HEK293 (cell line): ENCODE results near the gene RNF222.
A peak's percentile ranks its signal among the peaks of the same experiment; 100 is the strongest.

Experiments
- CTCF ChIA-PET: fragments of 350-600 bp; formaldehyde crosslinking; extraction: SDS; loops from one replicate; lab custom pipeline; 2021; ENCODE audit warnings: antibody characterized with exemption; lab: Yijun Ruan, JAX
- POLR2A ChIA-PET: fragments of 300-600 bp; formaldehyde crosslinking; extraction: SDS; loops from one replicate; lab custom pipeline; 2020; ENCODE audit warnings: antibody characterized with exemption, inconsistent platforms; lab: Yijun Ruan, JAX
- H3K27ac ChIP-seq: fragments of 200-500 bp; sonication (Bioruptor generic); 2 replicates; pipeline ENCODE4 v1.5.1; 2014; ENCODE audit warnings: low read depth, low read length, control low read depth, inconsistent platforms; ENCODE audit errors: extremely low read depth
- H3K36me3 ChIP-seq, 2 experiments: fragments of 200-500 bp in 1 of 2; sonication (Bioruptor generic) in 1 of 2; 1 replicate in 1 of 2; 2 replicates in 1 of 2; pipeline ENCODE4 v1.5.1; 2014 to 2017; ENCODE audit warnings: inconsistent platforms in 2 of 2, low read length in 2 of 2; ENCODE audit not compliant: control insufficient read depth in 2 of 2, insufficient read depth in 1 of 2
- H3K4me1 ChIP-seq: fragments of 200-500 bp; sonication (Bioruptor generic); 2 replicates; pipeline ENCODE4 v1.5.1; 2014; ENCODE audit warnings: mild to moderate bottlenecking, low read length, inconsistent platforms; ENCODE audit not compliant: control insufficient read depth, insufficient read depth
- H3K4me3 ChIP-seq: 2 replicates; pipeline ENCODE4 v1.5.1; 2011; ENCODE audit warnings: low read depth, mild to moderate bottlenecking, control low read depth, low read length, moderate library complexity
- H3K9me3 ChIP-seq: fragments of 200-500 bp; sonication (Bioruptor generic); 2 replicates; pipeline ENCODE4 v1.5.1; 2014; ENCODE audit warnings: low read depth, low read length, inconsistent platforms; ENCODE audit not compliant: control insufficient read depth, insufficient read depth
- AEBP2 ChIP-seq: fragments of 450-650 bp; formaldehyde crosslinking; IDR thresholded peaks from 2 replicates; pipeline ENCODE4 v1.5.1; 2016; ENCODE audit warnings: missing biosample characterization, missing genetic modification characterization, borderline replicate concordance
- PRDM4 ChIP-seq: fragments of 450-650 bp; formaldehyde crosslinking; IDR thresholded peaks from 2 replicates; pipeline ENCODE4 v1.5.1; 2017; ENCODE audit warnings: missing biosample characterization, missing genetic modification characterization
- SP3 ChIP-seq: fragments of 450-650 bp; formaldehyde crosslinking; IDR thresholded peaks from 2 replicates; pipeline ENCODE4 v1.5.1; 2016; ENCODE audit warnings: missing biosample characterization, missing genetic modification characterization
- WT1 ChIP-seq: fragments of 450-650 bp; formaldehyde crosslinking; IDR thresholded peaks from 2 replicates; pipeline ENCODE4 v1.5.1; 2016; ENCODE audit warnings: missing biosample characterization, missing genetic modification characterization
- ZBTB49 ChIP-seq: fragments of 450-650 bp; formaldehyde crosslinking; IDR thresholded peaks from 2 replicates; pipeline ENCODE4 v1.5.1; 2016; ENCODE audit warnings: missing biosample characterization, missing genetic modification characterization, low read depth
- ZBTB7A ChIP-seq: fragments of 450-650 bp; formaldehyde crosslinking; IDR thresholded peaks from 2 replicates; pipeline ENCODE4 v1.5.1; 2016; ENCODE audit warnings: low read depth, missing biosample characterization, missing genetic modification characterization
- ZNF19 ChIP-seq: fragments of 450-650 bp; formaldehyde crosslinking; IDR thresholded peaks from 2 replicates; pipeline ENCODE4; 2016; ENCODE audit warnings: missing biosample characterization, missing genetic modification characterization, low read depth
- ZNF391 ChIP-seq: fragments of 450-650 bp; formaldehyde crosslinking; IDR thresholded peaks from 2 replicates; pipeline ENCODE4 v1.5.1; 2016; ENCODE audit warnings: low read depth, missing biosample characterization, missing genetic modification characterization, borderline replicate concordance
- ZNF600 ChIP-seq: fragments of 450-650 bp; formaldehyde crosslinking; IDR thresholded peaks from 2 replicates; pipeline ENCODE4 v1.5.1; 2016; ENCODE audit warnings: missing biosample characterization, missing genetic modification characterization
- ZNF658 ChIP-seq: fragments of 450-650 bp; formaldehyde crosslinking; IDR thresholded peaks from 2 replicates; pipeline ENCODE4; 2016; ENCODE audit warnings: missing biosample characterization, missing genetic modification characterization
- ZNF664 ChIP-seq: fragments of 450-650 bp; formaldehyde crosslinking; IDR thresholded peaks from 2 replicates; pipeline ENCODE4 v1.5.1; 2016; ENCODE audit warnings: missing biosample characterization, missing genetic modification characterization
- ZNF677 ChIP-seq: fragments of 450-650 bp; IDR thresholded peaks from 2 replicates; pipeline ENCODE4 v1.5.0; 2018; ENCODE audit warnings: missing biosample characterization, mild to moderate bottlenecking, missing genetic modification characterization, moderate library complexity
- ZSCAN30 ChIP-seq: fragments of 450-650 bp; IDR thresholded peaks from 2 replicates; pipeline ENCODE4 v1.5.1; 2018; ENCODE audit warnings: missing biosample characterization, mild to moderate bottlenecking, missing genetic modification characterization, moderate library complexity
- TF ChIP-seq, protein P1 (sequence below): fragments of 450-650 bp; formaldehyde crosslinking; IDR thresholded peaks from 2 replicates; pipeline ENCODE4 v1.5.1; 2016; ENCODE audit warnings: missing biosample characterization, missing genetic modification characterization
- TF ChIP-seq, protein P2 (sequence below): IDR thresholded peaks from 2 replicates; pipeline ENCODE4 v1.6.1; 2011; ENCODE audit warnings: mild to moderate bottlenecking, low read depth, low read length, borderline replicate concordance

The RNF222 gene

DNA sequence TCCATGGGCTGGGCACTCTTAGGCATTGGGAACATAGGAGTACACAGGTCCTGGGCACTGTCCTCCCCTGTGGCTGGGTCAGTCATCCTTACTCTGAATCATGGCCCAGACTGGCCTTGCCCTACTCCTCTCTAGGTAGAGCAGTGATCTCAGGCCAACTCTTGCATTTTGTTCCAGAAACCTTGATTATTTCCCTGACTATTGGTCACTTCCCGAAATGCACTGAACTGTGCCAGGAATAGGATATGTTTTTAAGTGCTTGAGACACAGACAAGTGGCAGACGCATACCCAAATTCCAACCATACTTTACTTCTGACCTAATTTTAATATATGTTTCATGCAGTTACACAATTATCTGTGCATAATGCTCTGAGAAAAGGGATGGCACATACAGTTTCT lies 31.4 kb downstream of the RNF222 start:
- no peak overlapping the region for H3K4me3 ChIP-seq
- ChIA-PET CTCF (no interaction called here), POLR2A (interaction anchor here (1.2 kb wide), 1 partner anchor 10 kb away, joined by 4 read pairs; the partner anchor contains the start of gene KRABD2)
- no peak overlapping the region for H3K27ac ChIP-seq
- no peaks in the 10 kb centered on the region for H3K9me3 ChIP-seq
- TF ChIP-seq ZNF664 (tag by site-specific recombination) (no peak), PRDM4 (tag by site-specific recombination) (no peak), ZNF19 (tag by site-specific recombination) (no peak), ZSCAN30 (no peak), SP3 (tag by site-specific recombination) (no peak), ZNF677 (tag by site-specific recombination) (no peak), WT1 (tag by site-specific recombination) (no peak), AEBP2 (no peak), ZNF658 (tag by site-specific recombination) (no peak), ZBTB49 (tag by site-specific recombination) (no peak), ZNF391 (tag by site-specific recombination) (no peak), ZBTB7A (tag by site-specific recombination) (no peak)
- TF ChIP-seq, protein P1, sequence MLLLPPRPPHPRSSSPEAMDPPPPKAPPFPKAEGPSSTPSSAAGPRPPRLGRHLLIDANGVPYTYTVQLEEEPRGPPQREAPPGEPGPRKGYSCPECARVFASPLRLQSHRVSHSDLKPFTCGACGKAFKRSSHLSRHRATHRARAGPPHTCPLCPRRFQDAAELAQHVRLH (tag by site-specific recombination): no peak
- no peaks in the 10 kb centered on the region for H3K4me1 ChIP-seq
- H3K36me3 ChIP-seq: peaks cover 23 to 35% of the 10 kb centered on the region in 2 experiments

- Histone ChIP-seq H3K4me3 (no peak overlapping the region), H3K9me3 (no peaks in the 10 kb centered on the region), H3K27ac (no peak overlapping the region), H3K36me3 (peaks cover 15 to 30% of the 10 kb centered on the region in 2 experiments), H3K4me1 (peaks cover 9% of the 10 kb centered on the region)
- ChIA-PET POLR2A (interaction anchor here (1.2 kb wide), 1 partner anchor 11 kb away, joined by 4 read pairs; the partner anchor contains the start of gene KRABD2), CTCF (interaction anchor here (1.2 kb wide), 1 partner anchor 12 kb away, joined by 5 read pairs; the partner anchor contains the start of gene KRABD2)
- TF ChIP-seq, protein P2, sequence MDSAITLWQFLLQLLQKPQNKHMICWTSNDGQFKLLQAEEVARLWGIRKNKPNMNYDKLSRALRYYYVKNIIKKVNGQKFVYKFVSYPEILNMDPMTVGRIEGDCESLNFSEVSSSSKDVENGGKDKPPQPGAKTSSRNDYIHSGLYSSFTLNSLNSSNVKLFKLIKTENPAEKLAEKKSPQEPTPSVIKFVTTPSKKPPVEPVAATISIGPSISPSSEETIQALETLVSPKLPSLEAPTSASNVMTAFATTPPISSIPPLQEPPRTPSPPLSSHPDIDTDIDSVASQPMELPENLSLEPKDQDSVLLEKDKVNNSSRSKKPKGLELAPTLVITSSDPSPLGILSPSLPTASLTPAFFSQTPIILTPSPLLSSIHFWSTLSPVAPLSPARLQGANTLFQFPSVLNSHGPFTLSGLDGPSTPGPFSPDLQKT: no peak
- peak; percentile 49 for TF ChIP-seq ZNF600 (tag by site-specific recombination)
Measured at GRCh38 chr17:8365143-8365542, 32.5 kb downstream of the RNF222 start.
